IPS DF 6.9 (cell line): ENCODE measurements around the gene FGFBP2.

Experiments
- DNase-seq: peaks from one replicate; pipeline ENCODE4 v3.0.0-alpha.2; 2013; ENCODE audit warnings: low read depth, low spot score
- H3K27ac ChIP-seq: one replicate; pipeline ENCODE4 v1.5.1; 2013; ENCODE audit warnings: low read length, control low read depth
- H3K27me3 ChIP-seq: 2 replicates; pipeline ENCODE4 v1.6.1; 2013; ENCODE audit warnings: mild to moderate bottlenecking, low read length; ENCODE audit not compliant: control insufficient read depth, insufficient read depth
- H3K36me3 ChIP-seq: 2 replicates; pipeline ENCODE4 v1.6.1; 2013; ENCODE audit warnings: low read length; ENCODE audit not compliant: control insufficient read depth, insufficient read depth
- H3K4me1 ChIP-seq: 2 replicates; pipeline ENCODE4 v1.6.1; 2013; ENCODE audit warnings: low read length; ENCODE audit not compliant: control insufficient read depth, insufficient read depth
- H3K4me3 ChIP-seq: 2 replicates; pipeline ENCODE4 v1.5.1; 2013; ENCODE audit warnings: mild to moderate bottlenecking, low read length
- H3K9me3 ChIP-seq: 2 replicates; pipeline ENCODE4 v1.6.1; 2013; ENCODE audit warnings: low read length, inconsistent platforms; ENCODE audit not compliant: control insufficient read depth, insufficient read depth
- WGBS: extraction: QIAGEN DNeasy Blood & Tissue Kit; methylation state at CpG from one replicate; pipeline ENCODE4 v1.1.7; 2013; ENCODE audit warnings: mixed read lengths, missing lambda C conversion rate; ENCODE audit not compliant: insufficient read length, insufficient coverage; 5-methylcytosine and 5-hydroxymethylcytosine counted together

FGFBP2 gene, protein sequence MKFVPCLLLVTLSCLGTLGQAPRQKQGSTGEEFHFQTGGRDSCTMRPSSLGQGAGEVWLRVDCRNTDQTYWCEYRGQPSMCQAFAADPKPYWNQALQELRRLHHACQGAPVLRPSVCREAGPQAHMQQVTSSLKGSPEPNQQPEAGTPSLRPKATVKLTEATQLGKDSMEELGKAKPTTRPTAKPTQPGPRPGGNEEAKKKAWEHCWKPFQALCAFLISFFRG

DNA sequence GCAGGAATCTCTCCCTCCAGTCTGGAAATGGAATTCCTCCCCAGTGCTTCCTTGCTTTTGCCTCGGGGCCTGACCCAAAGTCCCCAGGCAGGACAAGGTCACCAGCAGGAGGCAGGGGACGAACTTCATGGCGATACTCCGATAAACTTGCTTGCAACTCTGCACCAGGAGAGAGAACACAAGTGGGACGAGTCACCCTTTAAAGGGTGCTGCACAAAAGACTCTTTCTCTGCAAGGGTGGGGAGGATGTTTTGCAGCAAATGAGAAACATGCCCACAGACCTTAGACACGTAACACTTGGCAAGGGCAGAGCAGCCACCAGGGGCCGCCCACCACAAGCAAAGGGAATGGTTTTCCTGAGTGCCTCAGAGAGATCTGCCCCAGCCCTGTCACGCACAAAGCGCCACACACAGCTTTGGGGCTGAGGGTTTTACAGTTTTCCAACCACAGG, at the start of gene FGFBP2:
FGFBP2 (minus strand) TSS at position 175 of the 451 bp plus-strand sequence; CDS start at position 129, 46 bp downstream.
- Histone ChIP-seq H3K36me3 (no peaks in the 10 kb centered on the region), H3K27ac (no peak within 1 kb of the TSS), H3K4me3 (no peak within 1 kb of the TSS), H3K4me1 (no peaks in the 10 kb centered on the region), H3K9me3 (no peaks in the 10 kb centered on the region), H3K27me3 (no peaks in the 10 kb centered on the region)
- DNase-seq: no peak
- WGBS: no CpG with 5 or more reads among the region's 9 CpGs

DNA sequence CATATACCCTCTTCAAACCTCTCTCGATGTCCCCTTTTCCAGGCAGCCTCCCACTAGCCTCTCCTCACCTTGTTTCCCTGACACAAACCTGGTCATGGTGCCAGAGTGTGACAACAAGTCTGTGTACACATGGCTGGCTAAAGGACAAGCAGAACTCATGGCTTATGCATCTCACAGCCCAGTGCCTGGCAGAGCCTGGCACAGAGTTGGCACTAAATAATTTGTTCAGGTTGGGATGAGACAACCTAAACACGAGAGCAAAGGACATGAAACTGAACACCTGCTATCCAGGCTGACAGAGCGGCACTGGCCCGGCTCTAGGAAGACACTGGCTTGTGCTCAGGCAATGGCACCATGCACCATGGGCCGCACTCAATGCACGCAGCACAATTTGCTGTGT, 48.2 kb upstream of the FGFBP2 start:
- WGBS: no CpG with 5 or more reads among the region's 6 CpGs
- Histone ChIP-seq H3K4me1 (no peaks in the 10 kb centered on the region), H3K36me3 (0 out of 2 replicates have a peak, but pooled peaks cover 8% of the 10 kb centered on the region), H3K9me3 (no peaks in the 10 kb centered on the region), H3K27me3 (no peaks in the 10 kb centered on the region), H3K27ac (no peak overlapping the region), H3K4me3 (no peak overlapping the region)
- no peak for DNase-seq

DNA sequence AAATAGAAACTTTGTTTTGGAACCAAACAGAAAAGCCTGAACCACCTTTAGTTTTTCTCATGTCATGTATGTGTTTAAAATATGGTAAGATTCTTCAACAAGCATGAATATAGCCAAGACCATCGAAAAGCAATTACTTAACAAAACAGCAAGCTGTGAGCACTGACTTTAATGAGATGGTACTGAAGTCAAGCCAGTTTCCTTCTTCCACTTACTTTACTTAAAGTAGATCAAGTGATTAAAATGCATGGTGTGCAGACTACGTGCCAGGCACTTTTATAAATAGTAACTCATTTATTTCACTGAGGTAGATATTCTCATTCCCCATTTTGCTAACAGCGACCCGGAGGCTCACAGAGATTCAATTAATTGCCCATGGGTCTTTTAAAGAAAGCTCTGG, 46.2 kb upstream of the FGFBP2 start:
- no peak for DNase-seq
- Histone ChIP-seq H3K27me3 (no peaks in the 10 kb centered on the region), H3K36me3 (peaks cover 13% of the 10 kb centered on the region; the same call in 1 of the 2 replicates), H3K27ac (no peak overlapping the region), H3K9me3 (no peaks in the 10 kb centered on the region), H3K4me1 (no peaks in the 10 kb centered on the region), H3K4me3 (no peak overlapping the region)
- no CpG with 5 or more reads among the region's 4 CpGs for WGBS

DNA sequence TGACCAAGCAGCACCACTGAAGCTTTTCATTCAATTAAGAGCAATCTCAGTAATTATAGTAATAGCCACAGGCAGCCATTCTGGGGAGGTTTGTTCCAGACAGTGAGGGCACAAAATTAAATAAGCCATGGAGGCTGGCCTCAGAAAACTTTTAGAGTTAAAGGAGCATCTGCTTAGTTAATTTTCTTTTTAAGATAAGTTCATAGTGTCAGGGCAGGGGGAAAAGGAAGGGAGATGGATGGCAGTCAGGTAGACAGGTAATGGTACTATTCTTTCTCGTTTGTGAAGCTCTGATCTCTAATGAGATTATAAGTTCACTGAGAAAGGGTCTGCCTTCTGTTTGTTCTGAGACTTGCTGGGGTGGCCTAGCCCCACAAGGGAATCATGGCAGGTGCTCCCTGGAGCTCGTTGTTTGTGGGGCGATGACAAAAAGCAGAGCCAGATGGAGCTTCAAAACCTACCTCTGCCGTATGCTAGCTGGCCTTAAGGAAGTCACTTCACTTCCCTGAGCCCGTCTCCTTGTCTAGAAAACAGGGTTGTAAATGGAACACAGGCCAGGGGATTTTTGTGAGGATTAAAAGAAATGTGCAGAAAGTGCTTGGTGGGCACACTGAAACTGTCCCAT, 44.6 kb upstream of the FGFBP2 start:
- H3K4me1 ChIP-seq: no peaks in the 10 kb centered on the region
- H3K27me3 ChIP-seq: no peaks in the 10 kb centered on the region
- H3K4me3 ChIP-seq: no peak overlapping the region
- no peaks in the 10 kb centered on the region for H3K9me3 ChIP-seq
- H3K27ac ChIP-seq: no peak overlapping the region
- H3K36me3 ChIP-seq: peaks cover 7% of the 10 kb centered on the region; the same call in 1 of the 2 replicates
- WGBS: no CpG with 5 or more reads among the region's 5 CpGs
- no peak for DNase-seq

DNA sequence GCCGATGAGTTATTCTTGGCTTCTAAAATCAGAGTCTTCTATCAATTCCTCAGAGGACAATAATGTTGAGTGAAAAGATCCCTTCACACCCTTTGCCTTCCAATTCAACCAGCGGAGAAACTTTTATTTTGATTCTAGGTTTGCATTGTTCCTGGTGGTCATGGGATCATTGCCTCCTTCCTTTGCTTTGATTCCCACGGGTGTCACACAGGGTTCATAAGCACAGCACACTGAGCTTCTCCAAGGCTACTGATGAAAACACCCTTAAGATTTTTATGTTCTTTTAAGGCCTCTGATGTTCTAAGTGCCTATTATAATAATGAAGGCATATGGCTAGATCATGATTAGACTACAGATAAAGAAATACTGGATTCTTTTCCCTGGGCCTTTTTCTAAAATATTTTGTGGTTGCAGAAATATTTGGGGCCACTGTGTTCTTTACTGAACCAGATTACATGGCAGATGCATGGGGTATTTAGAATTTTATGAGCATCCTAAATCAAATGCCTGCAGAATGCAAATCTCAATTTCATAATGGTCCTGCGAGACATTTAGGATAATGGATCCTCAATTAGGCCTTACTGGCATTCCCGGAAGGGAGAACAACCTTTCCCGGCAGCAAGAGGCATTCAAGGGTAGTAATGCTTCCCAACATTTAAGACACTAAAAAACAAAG, 43.9 kb upstream of the FGFBP2 start:
- Histone ChIP-seq H3K4me1 (no peaks in the 10 kb centered on the region), H3K27me3 (no peaks in the 10 kb centered on the region), H3K36me3 (peaks cover 7% of the 10 kb centered on the region; the same call in 1 of the 2 replicates), H3K4me3 (no peak overlapping the region), H3K27ac (no peak overlapping the region), H3K9me3 (no peaks in the 10 kb centered on the region)
- no CpG with 5 or more reads among the region's 6 CpGs for WGBS
- no peak for DNase-seq

DNA sequence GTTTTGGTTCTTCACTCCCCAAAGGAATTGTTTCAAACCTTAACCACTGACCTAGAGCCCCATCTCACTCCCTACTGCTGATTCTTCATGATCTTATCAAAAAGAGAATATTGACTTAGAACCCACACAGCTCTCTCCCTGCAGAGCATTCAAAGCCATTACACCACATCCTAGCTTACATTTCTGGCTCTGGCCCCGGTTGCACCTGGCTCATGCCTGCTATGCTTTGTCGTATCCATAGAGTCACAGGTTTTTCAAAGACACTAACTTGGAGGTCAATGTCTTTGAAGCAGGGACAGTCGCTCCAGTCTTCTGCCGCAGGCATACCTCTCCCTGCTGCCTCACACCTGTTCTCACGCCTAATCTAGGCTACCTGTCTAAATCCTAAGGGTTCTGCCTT, 42.7 kb upstream of the FGFBP2 start:
- H3K27ac ChIP-seq: no peak overlapping the region
- peaks cover 5% of the 10 kb centered on the region; the same call in 1 of the 2 replicates for H3K36me3 ChIP-seq
- no peaks in the 10 kb centered on the region for H3K4me1 ChIP-seq
- no CpG with 5 or more reads among the region's 5 CpGs for WGBS
- DNase-seq: no peak
- H3K27me3 ChIP-seq: no peaks in the 10 kb centered on the region
- H3K9me3 ChIP-seq: no peaks in the 10 kb centered on the region
- H3K4me3 ChIP-seq: no peak overlapping the region

DNA sequence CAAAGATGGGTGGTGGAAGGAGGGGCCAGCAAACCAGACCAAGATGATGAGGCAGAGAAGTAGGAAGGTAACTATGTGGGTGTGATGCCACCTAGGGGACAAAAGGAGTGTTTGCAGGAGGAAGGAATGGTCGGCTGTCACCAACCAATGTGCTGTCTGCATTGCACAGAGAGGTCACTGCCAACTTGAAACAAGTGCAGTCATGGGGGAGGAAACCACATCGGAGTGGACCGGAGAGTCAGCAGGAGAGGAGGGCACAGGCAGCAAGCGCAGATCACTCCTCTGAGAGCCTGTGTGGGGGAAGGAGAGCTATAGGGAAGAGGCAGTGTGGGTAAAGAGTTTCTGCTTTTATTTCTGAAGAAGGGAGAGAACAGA, 38.5 kb upstream of the FGFBP2 start:
- Histone ChIP-seq H3K27ac (no peak overlapping the region), H3K36me3 (peaks cover 5% of the 10 kb centered on the region; the same call in 1 of the 2 replicates), H3K27me3 (no peaks in the 10 kb centered on the region), H3K4me3 (no peak overlapping the region), H3K9me3 (no peaks in the 10 kb centered on the region), H3K4me1 (no peaks in the 10 kb centered on the region)
- peak; percentile 63 for DNase-seq
- no CpG with 5 or more reads among the region's 4 CpGs for WGBS

DNA sequence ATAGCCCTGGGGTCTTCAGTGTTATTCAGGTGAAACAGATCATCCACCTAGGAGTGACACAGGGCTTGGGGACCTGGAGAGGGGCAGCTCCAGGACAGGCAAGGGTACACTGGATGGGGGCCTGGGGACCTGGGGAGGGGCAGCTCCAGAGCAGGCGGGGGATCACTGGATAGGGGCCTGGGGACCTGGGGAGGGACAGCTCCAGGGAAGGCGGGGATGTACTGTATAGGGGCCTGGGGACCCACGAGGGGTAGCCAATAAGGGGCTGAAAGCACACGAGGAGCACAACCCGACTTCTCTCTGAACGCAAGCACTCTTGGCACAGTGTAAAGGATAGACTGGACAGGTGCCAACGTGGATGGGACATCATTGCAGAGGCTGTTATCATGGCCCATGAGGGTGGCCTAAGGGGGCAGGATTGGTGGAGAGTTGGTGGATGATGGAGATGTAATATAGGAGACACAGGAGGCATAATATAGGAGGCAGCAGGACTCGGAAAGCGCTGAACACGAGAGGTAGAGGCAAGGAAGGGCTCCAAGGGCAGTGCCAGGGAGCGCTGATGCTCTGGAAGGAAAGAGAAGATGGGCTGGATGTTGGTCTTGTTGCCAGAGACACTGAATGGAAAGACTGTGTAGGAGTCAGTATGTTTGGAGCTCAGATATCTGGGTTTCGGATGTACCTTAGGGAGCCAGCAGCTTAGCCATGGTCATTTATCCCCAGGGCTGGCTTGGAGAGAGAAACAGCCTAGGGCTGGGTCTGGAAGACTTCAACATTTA, 37.9 kb upstream of the FGFBP2 start:
- Histone ChIP-seq H3K36me3 (peaks cover 5% of the 10 kb centered on the region; the same call in 1 of the 2 replicates), H3K27ac (no peak overlapping the region), H3K4me3 (no peak overlapping the region), H3K9me3 (no peaks in the 10 kb centered on the region), H3K4me1 (no peaks in the 10 kb centered on the region), H3K27me3 (no peaks in the 10 kb centered on the region)
- no peak for DNase-seq
- WGBS: no CpG with 5 or more reads among the region's 12 CpGs

DNA sequence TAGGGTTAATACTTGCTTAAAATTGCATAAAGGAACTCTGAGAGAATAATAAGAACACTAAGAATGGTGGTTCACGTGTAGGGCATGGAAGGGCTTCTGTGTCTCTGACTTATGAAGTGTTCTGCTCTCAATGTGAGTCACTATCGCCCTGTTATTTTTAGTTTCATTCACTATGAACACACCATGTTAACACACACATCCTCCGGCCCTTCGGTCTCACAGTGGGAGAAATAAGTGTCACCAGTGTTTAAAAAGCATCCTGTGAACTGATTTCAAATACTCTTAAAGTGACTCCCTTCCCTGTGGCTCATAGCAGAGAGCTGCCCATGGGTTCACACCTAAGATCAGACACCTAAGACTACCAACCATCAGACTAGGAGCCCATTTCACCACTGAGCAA, 33.8 kb upstream of the FGFBP2 start:
- peaks cover 7% of the 10 kb centered on the region; the same call in 1 of the 2 replicates for H3K36me3 ChIP-seq
- no peak for DNase-seq
- no CpG with 5 or more reads among the region's 4 CpGs for WGBS
- no peaks in the 10 kb centered on the region for H3K4me1 ChIP-seq
- H3K27me3 ChIP-seq: no peaks in the 10 kb centered on the region
- no peak overlapping the region for H3K4me3 ChIP-seq
- H3K9me3 ChIP-seq: no peaks in the 10 kb centered on the region
- H3K27ac ChIP-seq: no peak overlapping the region

DNA sequence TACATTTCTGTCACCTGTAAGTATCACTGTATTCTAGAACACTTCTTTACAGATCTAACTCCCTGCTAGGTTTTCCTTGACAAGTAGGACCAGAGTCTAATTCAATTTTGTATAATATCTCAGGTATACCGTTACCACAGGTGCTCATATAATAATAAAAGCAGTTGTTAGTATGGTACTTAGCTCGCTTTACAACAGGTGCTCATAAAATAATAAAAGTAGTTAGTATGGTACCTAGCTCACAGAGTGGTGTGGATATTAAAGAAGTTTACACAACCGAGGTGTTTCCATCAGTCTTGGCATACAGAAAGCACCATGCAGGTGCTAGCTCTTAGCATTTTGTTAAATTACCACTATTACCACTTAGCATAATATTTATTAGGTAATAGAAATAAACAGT, 32.9 kb upstream of the FGFBP2 start:
- no peaks in the 10 kb centered on the region for H3K9me3 ChIP-seq
- no peaks in the 10 kb centered on the region for H3K4me1 ChIP-seq
- no peaks in the 10 kb centered on the region for H3K27me3 ChIP-seq
- DNase-seq: no peak
- no CpG with 5 or more reads among the region's 3 CpGs for WGBS
- peaks cover 8% of the 10 kb centered on the region; the same call in 1 of the 2 replicates for H3K36me3 ChIP-seq
- no peak overlapping the region for H3K4me3 ChIP-seq
- H3K27ac ChIP-seq: no peak overlapping the region
